ENCODE results near the gene FBXL17.

- TF ChIP-seq COPS2 (conservative IDR thresholded peaks at IDR 0.05): no peak
- no peak for TF ChIP-seq ZNF175 (CRISPR knock-in tag; IDR thresholded peaks at IDR 0.05; ENCODE audit: low read depth)
- TF ChIP-seq STAT5B (CRISPR knock-in tag; IDR thresholded peaks at IDR 0.05): no peak
- TF ChIP-seq POLR2A (conservative IDR thresholded peaks at IDR 0.05): no peak
- TF ChIP-seq NFYB (IDR thresholded peaks at IDR 0.05; ENCODE audit: extremely low read depth, insufficient read length): no peak
- TF ChIP-seq MEF2D (tag; conservative IDR thresholded peaks at IDR 0.05; ENCODE audit: low read depth): no peak
- no peak for TF ChIP-seq ZC3H11A (IDR thresholded peaks at IDR 0.05; ENCODE audit: low read depth, low read length)
- no peak for TF ChIP-seq FOXK1 (CRISPR knock-in tag; IDR thresholded peaks at IDR 0.05; ENCODE audit: borderline replicate concordance)
These were observed 165.0 kb downstream of the FBXL17 start for GRCh38 chr5:108216890-108217289.

Measured in K562 (cell line).